Bronchial epithelial cell (primary cell): ENCODE data around the gene NTM. TPM values are rescaled to one million over a fixed set of nuclear protein-coding genes. Genes with fewer than 3 reads are reported as not detected.

Experiments used
- DNase-seq: peaks from one replicate; pipeline ENCODE4 v3.0.0-alpha.2; 2010; ENCODE audit warnings: low read depth
- FAIRE-seq: peaks from 2 replicates; lab custom pipeline; 2011; peaks lifted over from hg19 to GRCh38; lab: Jason Lieb, UNC
- H3K27me3 ChIP-seq: 2 replicates; pipeline ENCODE4 v1.5.1; 2011; ENCODE audit warnings: low read length; ENCODE audit not compliant: control insufficient read depth, insufficient read depth
- H3K36me3 ChIP-seq: 2 replicates; pipeline ENCODE4 v1.5.1; 2011; ENCODE audit warnings: low read length; ENCODE audit not compliant: control insufficient read depth, insufficient read depth
- H3K4me3 ChIP-seq: 2 replicates; pipeline ENCODE4 v1.5.1; 2011; ENCODE audit warnings: mild to moderate bottlenecking, low read depth, low read length, control low read depth
- CTCF ChIP-seq: IDR thresholded peaks from 2 replicates; pipeline ENCODE4 v1.5.1; 2011; ENCODE audit warnings: mild to moderate bottlenecking, moderate library complexity, low read length, control low read depth, inconsistent platforms; ENCODE audit not compliant: insufficient read depth, severe bottlenecking
- total RNA-seq: library from RNA; depleted of rRNA; stranded (reverse); fragments of >200 nt; gene quantifications from 2 replicates; pipeline ENCODE4 v1.2.1, GENCODE V29; 2014

NTM gene
- total RNA-seq, 1 donor from 2014 or later, result 4.2 TPM

GRCh38 chr11:131633921-131634715 lies 263.7 kb downstream of the NTM start:
- DNase-seq (no peak), FAIRE-seq (no peak)
- no peak for TF ChIP-seq CTCF
- Histone ChIP-seq H3K36me3 (no peaks in the 10 kb centered on the region), H3K4me3 (no peak overlapping the region), H3K27me3 (no peaks in the 10 kb centered on the region)

GRCh38 chr11:131637469-131638175 lies 267.2 kb downstream of the NTM start:
- no peak overlapping the region for H3K4me3 ChIP-seq
- no peaks in the 10 kb centered on the region for H3K36me3 ChIP-seq
- FAIRE-seq (no peak), DNase-seq (no peak)
- H3K27me3 ChIP-seq, result no peaks in the 10 kb centered on the region
- TF ChIP-seq CTCF, result no peak

GRCh38 chr11:131638889-131639288 lies 268.5 kb downstream of the NTM start:
- no peak for FAIRE-seq
- H3K4me3 ChIP-seq, result no peak overlapping the region
- no peak for DNase-seq
- no peaks in the 10 kb centered on the region for H3K27me3 ChIP-seq
- no peak for TF ChIP-seq CTCF
- no peaks in the 10 kb centered on the region for H3K36me3 ChIP-seq

GRCh38 chr11:131640320-131640719 lies 269.9 kb downstream of the NTM start:
- no peak for TF ChIP-seq CTCF
- DNase-seq (no peak), FAIRE-seq (no peak)
- H3K4me3 ChIP-seq, result no peak overlapping the region
- H3K27me3 ChIP-seq, result no peaks in the 10 kb centered on the region
- H3K36me3 ChIP-seq, result no peaks in the 10 kb centered on the region

GRCh38 chr11:131642756-131643531 lies 272.5 kb downstream of the NTM start:
- TF ChIP-seq CTCF, result no peak
- FAIRE-seq (no peak), DNase-seq (no peak)
- H3K4me3 ChIP-seq, result no peak overlapping the region
- no peaks in the 10 kb centered on the region for H3K36me3 ChIP-seq
- H3K27me3 ChIP-seq, result no peaks in the 10 kb centered on the region
